Measurements from ENCODE around the gene SDF2. TPM values are rescaled to one million over a fixed set of nuclear protein-coding genes. Genes with fewer than 3 reads are reported as not detected.

The SDF2 gene
- total RNA-seq, 1 experiment from 2014 or later, result 39.7 TPM

GRCh38 chr17:28641579-28641978 is 20.1 kb downstream of the SDF2 start:
- Histone ChIP-seq H3K4me3 (ENCODE audit: low read length) (no peak overlapping the region), H3K4me2 (ENCODE audit: low read depth, low read length, poor library complexity, severe bottlenecking) (no peak overlapping the region), H3K9me3 (ENCODE audit: low read length) (no peaks in the 10 kb centered on the region), H3K4me1 (ENCODE audit: low read length) (peaks cover 21% of the 10 kb centered on the region), H2AFZ (ENCODE audit: low read length) (no peak overlapping the region), H3K36me3 (ENCODE audit: insufficient read depth, low read length) (peaks cover 60% of the 10 kb centered on the region), H3K79me2 (ENCODE audit: low read length) (peaks cover 74% of the 10 kb centered on the region), H3K27ac (ENCODE audit: low read length) (no peak overlapping the region), H3K9me2 (replicated peaks; ENCODE audit: insufficient read depth, low read length) (no peaks in the 10 kb centered on the region), H3K27me3 (ENCODE audit: low read length) (no peaks in the 10 kb centered on the region), H4K20me1 (ENCODE audit: insufficient read depth, low read depth, low read length) (peaks cover 12% of the 10 kb centered on the region; the same call in 1 of the 2 replicates), H3K9ac (ENCODE audit: low read length) (no peak overlapping the region)
- DNase-seq, result no peak

DNA sequence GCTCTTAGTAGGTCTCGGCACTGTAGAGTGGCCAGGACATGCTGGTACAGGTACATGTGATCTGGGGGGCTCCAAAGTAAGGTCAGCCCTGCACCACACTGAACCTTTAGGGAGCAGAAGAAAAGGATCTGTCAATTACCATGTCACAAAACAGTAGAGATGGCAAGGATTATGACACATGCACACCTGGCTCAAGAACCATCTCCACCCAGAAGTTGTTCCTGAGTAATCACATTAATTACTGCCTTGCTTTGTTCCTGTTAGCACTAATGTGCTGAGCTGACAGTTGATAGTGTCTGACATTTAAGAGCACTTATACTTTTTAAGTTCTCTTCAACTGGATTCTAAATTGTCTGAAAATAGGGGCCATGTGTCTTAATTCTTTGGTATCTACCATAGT is 26.2 kb downstream of the SDF2 start:
- Histone ChIP-seq H3K4me1 (ENCODE audit: low read length) (no peaks in the 10 kb centered on the region), H3K9me3 (ENCODE audit: low read length) (no peaks in the 10 kb centered on the region), H3K79me2 (ENCODE audit: low read length) (peaks cover 72% of the 10 kb centered on the region), H3K36me3 (ENCODE audit: insufficient read depth, low read length) (peaks cover 87% of the 10 kb centered on the region), H3K4me3 (ENCODE audit: low read length) (no peak overlapping the region), H3K9ac (ENCODE audit: low read length) (no peak overlapping the region), H4K20me1 (ENCODE audit: insufficient read depth, low read depth, low read length) (peaks cover 32% of the 10 kb centered on the region), H3K27me3 (ENCODE audit: low read length) (no peaks in the 10 kb centered on the region), H3K27ac (ENCODE audit: low read length) (no peak overlapping the region), H2AFZ (ENCODE audit: low read length) (no peak overlapping the region), H3K9me2 (replicated peaks; ENCODE audit: insufficient read depth, low read length) (no peaks in the 10 kb centered on the region), H3K4me2 (ENCODE audit: low read depth, low read length, poor library complexity, severe bottlenecking) (no peak overlapping the region)
- no peak for DNase-seq

DNA sequence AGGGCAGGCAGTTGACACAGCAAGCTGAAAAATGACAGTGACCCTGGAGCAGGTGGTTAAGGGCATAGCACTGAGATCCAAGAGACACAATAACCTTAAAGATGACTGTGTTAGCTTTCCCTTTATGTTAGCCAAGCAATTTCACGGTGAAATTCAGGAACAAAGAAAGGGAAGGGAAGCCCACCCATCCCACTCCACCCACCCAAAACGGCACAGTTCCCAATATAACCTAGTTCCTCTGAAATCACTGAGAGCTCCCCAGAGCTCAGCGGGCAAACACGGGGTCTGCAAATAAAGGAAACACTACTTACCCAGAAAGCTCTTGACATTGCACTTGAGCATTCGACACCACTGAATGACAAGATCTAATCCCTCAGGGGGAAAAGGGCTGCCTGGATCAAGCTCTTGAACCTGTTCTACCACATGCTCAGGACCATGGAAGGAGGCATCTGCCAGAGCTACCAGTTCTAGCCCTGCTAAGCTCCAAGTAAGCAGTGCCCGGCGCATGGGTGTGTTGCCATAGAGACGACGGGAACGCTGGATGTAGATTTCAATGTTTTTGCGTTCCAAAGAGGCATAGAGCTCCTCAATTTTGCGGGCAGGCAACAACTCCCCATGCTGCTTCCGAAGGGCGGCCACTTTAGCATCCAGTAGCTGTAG is 27.4 kb downstream of the SDF2 start:
- Histone ChIP-seq H3K4me2 (ENCODE audit: low read depth, low read length, poor library complexity, severe bottlenecking) (no peak overlapping the region), H2AFZ (ENCODE audit: low read length) (no peak overlapping the region), H3K4me1 (ENCODE audit: low read length) (no peaks in the 10 kb centered on the region), H3K36me3 (ENCODE audit: insufficient read depth, low read length) (peaks cover 80% of the 10 kb centered on the region), H4K20me1 (ENCODE audit: insufficient read depth, low read depth, low read length) (peaks cover 32% of the 10 kb centered on the region), H3K79me2 (ENCODE audit: low read length) (peaks cover 65% of the 10 kb centered on the region), H3K4me3 (ENCODE audit: low read length) (no peak overlapping the region), H3K9me2 (replicated peaks; ENCODE audit: insufficient read depth, low read length) (no peaks in the 10 kb centered on the region), H3K9me3 (ENCODE audit: low read length) (no peaks in the 10 kb centered on the region), H3K9ac (ENCODE audit: low read length) (no peak overlapping the region), H3K27ac (ENCODE audit: low read length) (no peak overlapping the region), H3K27me3 (ENCODE audit: low read length) (no peaks in the 10 kb centered on the region)
- DNase-seq, result no peak

- Histone ChIP-seq H2AFZ (ENCODE audit: low read length) (no peak overlapping the region), H4K20me1 (ENCODE audit: insufficient read depth, low read depth, low read length) (peaks cover 5% of the 10 kb centered on the region; the same call in 1 of the 2 replicates), H3K9ac (ENCODE audit: low read length) (no peak overlapping the region), H3K27ac (ENCODE audit: low read length) (no peak overlapping the region), H3K9me2 (replicated peaks; ENCODE audit: insufficient read depth, low read length) (no peaks in the 10 kb centered on the region), H3K9me3 (ENCODE audit: low read length) (no peaks in the 10 kb centered on the region), H3K4me2 (ENCODE audit: low read depth, low read length, poor library complexity, severe bottlenecking) (no peak overlapping the region), H3K4me3 (ENCODE audit: low read length) (no peak overlapping the region), H3K79me2 (ENCODE audit: low read length) (peaks cover 8% of the 10 kb centered on the region; the same call in 1 of the 2 replicates), H3K27me3 (ENCODE audit: low read length) (no peaks in the 10 kb centered on the region), H3K36me3 (ENCODE audit: insufficient read depth, low read length) (peaks cover 59% of the 10 kb centered on the region), H3K4me1 (ENCODE audit: low read length) (peaks cover 2% of the 10 kb centered on the region; the same call in 1 of the 2 replicates)
- DNase-seq, result no peak
Measured at GRCh38 chr17:28626818-28627217, 34.9 kb downstream of the SDF2 start.

GRCh38 chr17:28624148-28624547 is 37.6 kb downstream of the SDF2 start:
- Histone ChIP-seq H4K20me1 (ENCODE audit: insufficient read depth, low read depth, low read length) (peaks cover 5% of the 10 kb centered on the region; the same call in 1 of the 2 replicates), H3K4me1 (ENCODE audit: low read length) (peaks cover 2% of the 10 kb centered on the region; the same call in 1 of the 2 replicates), H3K27ac (ENCODE audit: low read length) (no peak overlapping the region), H3K9me2 (replicated peaks; ENCODE audit: insufficient read depth, low read length) (no peaks in the 10 kb centered on the region), H2AFZ (ENCODE audit: low read length) (no peak overlapping the region), H3K4me3 (ENCODE audit: low read length) (no peak overlapping the region), H3K27me3 (ENCODE audit: low read length) (no peaks in the 10 kb centered on the region), H3K79me2 (ENCODE audit: low read length) (peaks cover 10% of the 10 kb centered on the region; the same call in 1 of the 2 replicates), H3K9ac (ENCODE audit: low read length) (no peak overlapping the region), H3K9me3 (ENCODE audit: low read length) (no peaks in the 10 kb centered on the region), H3K4me2 (ENCODE audit: low read depth, low read length, poor library complexity, severe bottlenecking) (no peak overlapping the region), H3K36me3 (ENCODE audit: insufficient read depth, low read length) (peaks cover 70% of the 10 kb centered on the region; the same call in 1 of the 2 replicates)
- DNase-seq, result no peak

DNA sequence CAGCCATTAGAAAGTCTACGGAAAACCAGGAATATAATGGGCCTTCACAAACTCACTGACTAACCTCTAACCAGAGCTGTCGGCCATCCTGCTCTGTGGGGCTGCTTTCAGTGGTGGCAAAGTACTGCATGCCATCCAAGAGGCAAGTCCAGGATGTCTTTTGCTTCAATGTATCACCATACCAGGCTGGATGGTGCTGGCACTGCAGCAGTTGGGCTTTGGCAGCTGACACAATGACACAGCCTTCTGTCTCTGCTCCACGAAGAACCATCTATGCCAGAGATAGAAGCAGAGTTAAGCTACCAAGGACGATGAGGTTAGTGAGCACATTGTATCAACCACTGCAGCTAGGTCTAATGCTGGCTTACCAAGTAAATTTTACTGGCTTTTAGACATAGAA is 38.0 kb downstream of the SDF2 start:
- Histone ChIP-seq H3K9me3 (ENCODE audit: low read length) (no peaks in the 10 kb centered on the region), H3K27me3 (ENCODE audit: low read length) (no peaks in the 10 kb centered on the region), H3K4me2 (ENCODE audit: low read depth, low read length, poor library complexity, severe bottlenecking) (no peak overlapping the region), H3K9me2 (replicated peaks; ENCODE audit: insufficient read depth, low read length) (no peaks in the 10 kb centered on the region), H3K79me2 (ENCODE audit: low read length) (peaks cover 10% of the 10 kb centered on the region; the same call in 1 of the 2 replicates), H3K36me3 (ENCODE audit: insufficient read depth, low read length) (peaks cover 74% of the 10 kb centered on the region; the same call in 1 of the 2 replicates), H2AFZ (ENCODE audit: low read length) (no peak overlapping the region), H3K9ac (ENCODE audit: low read length) (no peak overlapping the region), H3K4me1 (ENCODE audit: low read length) (peaks cover 2% of the 10 kb centered on the region; the same call in 1 of the 2 replicates), H3K4me3 (ENCODE audit: low read length) (no peak overlapping the region), H3K27ac (ENCODE audit: low read length) (no peak overlapping the region), H4K20me1 (ENCODE audit: insufficient read depth, low read depth, low read length) (peaks cover 5% of the 10 kb centered on the region; the same call in 1 of the 2 replicates)
- DNase-seq, result no peak

GRCh38 chr17:28622186-28622585 is 39.5 kb downstream of the SDF2 start:
- Histone ChIP-seq H3K9me2 (replicated peaks; ENCODE audit: insufficient read depth, low read length) (no peaks in the 10 kb centered on the region), H3K9ac (ENCODE audit: low read length) (no peak overlapping the region), H3K36me3 (ENCODE audit: insufficient read depth, low read length) (peaks cover 71% of the 10 kb centered on the region; the same call in 1 of the 2 replicates), H3K79me2 (ENCODE audit: low read length) (peaks cover 6% of the 10 kb centered on the region; the same call in 1 of the 2 replicates), H3K9me3 (ENCODE audit: low read length) (no peaks in the 10 kb centered on the region), H3K27ac (ENCODE audit: low read length) (no peak overlapping the region), H4K20me1 (ENCODE audit: insufficient read depth, low read depth, low read length) (peaks cover 5% of the 10 kb centered on the region; the same call in 1 of the 2 replicates), H3K27me3 (ENCODE audit: low read length) (no peaks in the 10 kb centered on the region), H3K4me3 (ENCODE audit: low read length) (no peak overlapping the region), H2AFZ (ENCODE audit: low read length) (no peak overlapping the region), H3K4me2 (ENCODE audit: low read depth, low read length, poor library complexity, severe bottlenecking) (no peak overlapping the region), H3K4me1 (ENCODE audit: low read length) (peaks cover 2% of the 10 kb centered on the region; the same call in 1 of the 2 replicates)
- no peak for DNase-seq

DNA sequence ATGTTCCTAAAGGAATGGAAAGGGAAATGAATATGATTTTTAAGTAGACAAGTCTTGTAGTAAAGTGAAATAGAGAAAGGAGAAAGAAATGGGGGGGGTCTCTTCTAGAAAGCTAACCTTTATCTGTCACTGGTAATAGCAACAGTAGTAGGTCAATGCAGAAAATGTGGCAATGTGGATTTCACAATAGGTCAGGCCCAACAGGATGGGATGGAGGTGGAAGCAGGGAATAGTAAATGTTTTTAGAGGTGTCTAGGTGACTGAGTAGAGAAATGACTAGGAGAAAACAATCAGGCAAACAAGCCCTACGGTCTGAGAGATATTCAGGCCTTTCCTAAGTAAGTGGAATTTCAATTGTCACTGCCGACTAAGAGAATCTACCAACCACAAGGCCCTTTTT is 41.7 kb downstream of the SDF2 start:
- H3K4me1 ChIP-seq (ENCODE audit: low read length), result peaks cover 2% of the 10 kb centered on the region
- H3K27ac ChIP-seq (ENCODE audit: low read length), result no peak overlapping the region
- no peaks in the 10 kb centered on the region for H3K9me3 ChIP-seq (ENCODE audit: low read length)
- H3K27me3 ChIP-seq (ENCODE audit: low read length), result no peaks in the 10 kb centered on the region
- peaks cover 8% of the 10 kb centered on the region; the same call in 1 of the 2 replicates for H4K20me1 ChIP-seq (ENCODE audit: insufficient read depth, low read depth, low read length)
- DNase-seq, result no peak
- no peak overlapping the region for H2AFZ ChIP-seq (ENCODE audit: low read length)
- no peak overlapping the region for H3K4me2 ChIP-seq (ENCODE audit: low read depth, low read length, poor library complexity, severe bottlenecking)
- H3K9me2 ChIP-seq (replicated peaks; ENCODE audit: insufficient read depth, low read length), result no peaks in the 10 kb centered on the region
- H3K79me2 ChIP-seq (ENCODE audit: low read length), result peaks cover 6% of the 10 kb centered on the region; the same call in 1 of the 2 replicates
- no peak overlapping the region for H3K4me3 ChIP-seq (ENCODE audit: low read length)
- peaks cover 77% of the 10 kb centered on the region; the same call in 1 of the 2 replicates for H3K36me3 ChIP-seq (ENCODE audit: insufficient read depth, low read length)
- no peak overlapping the region for H3K9ac ChIP-seq (ENCODE audit: low read length)

Measured in Karpas-422 (cell line).